PFSK-1 (cell line): Measurements from ENCODE around the gene PLXNA3.

Experiments used
- FOXP2 ChIP-seq: optimal IDR thresholded peaks from 2 replicates; pipeline ENCODE3; 2011; ENCODE audit warnings: borderline replicate concordance, control low read depth, inconsistent platforms; ENCODE audit not compliant: insufficient read depth; ENCODE audit errors: extremely low read length, extremely low read depth
- POLR2AphosphoS5 ChIP-seq: IDR thresholded peaks from 2 replicates; pipeline ENCODE4 v1.6.1; 2012; ENCODE audit warnings: low read depth, mild to moderate bottlenecking, control low read depth, low read length, moderate library complexity
- SIN3A ChIP-seq: IDR thresholded peaks from 2 replicates; pipeline ENCODE4 v1.6.1; 2012; ENCODE audit warnings: mild to moderate bottlenecking, low read length, moderate library complexity, borderline replicate concordance; ENCODE audit not compliant: insufficient read depth
- TAF1 ChIP-seq: IDR thresholded peaks from 2 replicates; pipeline ENCODE4 v1.6.1; 2012; ENCODE audit warnings: low read length, control low read depth, borderline replicate concordance; ENCODE audit not compliant: insufficient read depth
- TF ChIP-seq, protein P1 (sequence below), 2 experiments: IDR thresholded peaks; 2 replicates each; pipeline versions ENCODE4 v1.6.1 to v1.8.0; 2011 to 2012; ENCODE audit warnings: low read depth in 2 of 2, low read length in 2 of 2, control low read depth in 1 of 2, inconsistent platforms in 1 of 2, mild to moderate bottlenecking in 1 of 2, moderate library complexity in 1 of 2; ENCODE audit not compliant: insufficient read depth in 1 of 2

DNA sequence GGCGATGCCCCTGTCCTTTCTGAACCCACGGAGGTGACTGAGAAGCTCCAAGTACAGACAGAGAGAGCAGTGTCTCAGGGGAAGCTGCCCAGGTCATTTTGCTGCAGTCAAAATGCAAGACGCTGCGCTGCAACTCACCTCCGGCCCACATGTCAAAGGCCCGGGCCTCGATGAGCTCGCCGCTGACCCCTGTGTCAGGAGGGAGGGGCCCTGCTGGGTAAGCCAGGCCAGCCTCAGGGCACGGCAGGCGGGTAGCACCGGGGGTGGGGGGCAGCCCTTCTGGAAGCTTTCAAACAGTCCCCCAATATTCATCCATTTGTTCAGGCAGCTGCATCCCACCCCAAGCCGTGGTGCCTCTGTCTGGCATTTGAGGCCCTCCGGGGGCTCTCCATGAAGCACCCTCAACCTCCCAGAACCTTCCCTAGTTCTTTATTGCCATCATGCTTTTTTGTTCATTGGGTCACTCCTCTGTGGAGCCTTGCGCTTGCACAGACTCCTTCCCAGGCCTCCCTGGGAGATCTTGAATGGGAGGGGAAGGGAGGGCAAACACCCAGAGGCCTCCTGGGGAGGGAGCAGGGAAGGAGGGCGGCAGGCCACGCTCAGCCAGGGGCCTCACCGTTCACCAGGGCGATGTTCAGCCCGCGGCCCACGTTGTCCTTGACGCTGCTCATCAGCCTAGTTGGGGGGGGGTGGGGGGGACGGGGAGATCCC, 49.7 kb downstream of the PLXNA3 start:
- TF ChIP-seq POLR2AphosphoS5, result no peak
- TF ChIP-seq TAF1, result no peak
- TF ChIP-seq, protein P1, sequence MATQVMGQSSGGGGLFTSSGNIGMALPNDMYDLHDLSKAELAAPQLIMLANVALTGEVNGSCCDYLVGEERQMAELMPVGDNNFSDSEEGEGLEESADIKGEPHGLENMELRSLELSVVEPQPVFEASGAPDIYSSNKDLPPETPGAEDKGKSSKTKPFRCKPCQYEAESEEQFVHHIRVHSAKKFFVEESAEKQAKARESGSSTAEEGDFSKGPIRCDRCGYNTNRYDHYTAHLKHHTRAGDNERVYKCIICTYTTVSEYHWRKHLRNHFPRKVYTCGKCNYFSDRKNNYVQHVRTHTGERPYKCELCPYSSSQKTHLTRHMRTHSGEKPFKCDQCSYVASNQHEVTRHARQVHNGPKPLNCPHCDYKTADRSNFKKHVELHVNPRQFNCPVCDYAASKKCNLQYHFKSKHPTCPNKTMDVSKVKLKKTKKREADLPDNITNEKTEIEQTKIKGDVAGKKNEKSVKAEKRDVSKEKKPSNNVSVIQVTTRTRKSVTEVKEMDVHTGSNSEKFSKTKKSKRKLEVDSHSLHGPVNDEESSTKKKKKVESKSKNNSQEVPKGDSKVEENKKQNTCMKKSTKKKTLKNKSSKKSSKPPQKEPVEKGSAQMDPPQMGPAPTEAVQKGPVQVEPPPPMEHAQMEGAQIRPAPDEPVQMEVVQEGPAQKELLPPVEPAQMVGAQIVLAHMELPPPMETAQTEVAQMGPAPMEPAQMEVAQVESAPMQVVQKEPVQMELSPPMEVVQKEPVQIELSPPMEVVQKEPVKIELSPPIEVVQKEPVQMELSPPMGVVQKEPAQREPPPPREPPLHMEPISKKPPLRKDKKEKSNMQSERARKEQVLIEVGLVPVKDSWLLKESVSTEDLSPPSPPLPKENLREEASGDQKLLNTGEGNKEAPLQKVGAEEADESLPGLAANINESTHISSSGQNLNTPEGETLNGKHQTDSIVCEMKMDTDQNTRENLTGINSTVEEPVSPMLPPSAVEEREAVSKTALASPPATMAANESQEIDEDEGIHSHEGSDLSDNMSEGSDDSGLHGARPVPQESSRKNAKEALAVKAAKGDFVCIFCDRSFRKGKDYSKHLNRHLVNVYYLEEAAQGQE (IDR thresholded peaks at IDR 0.05; ENCODE audit: insufficient read depth in 1 of 2, low read depth in 2 of 2, low read length in 2 of 2), result no peak
- TF ChIP-seq SIN3A, result no peak
- TF ChIP-seq FOXP2, result no peak
